PC-3 (cell line): ENCODE results near the gene DERA. TPM values are rescaled to one million over a fixed set of nuclear protein-coding genes. Genes with fewer than 3 reads are reported as not detected.

ENCODE experiments used
- ATAC-seq: fragments of 200-7000 bp; cut with Tn5 transposase; 2 replicates; pipeline ENCODE4 v1.9.1; 2020; ENCODE audit warnings: mild to moderate bottlenecking, moderate library complexity
- BruUV-seq: library from RNA; stranded (reverse); fragments of 400-500 nt; replicated peaks from 2 replicates; lab custom pipeline; 2021; lab: Mats Ljungman, UMichigan
- CTCF ChIA-PET: fragments of 300-600 bp; sonication (Branson Sonifier 250); formaldehyde crosslinking; loops from one replicate; lab custom pipeline; 2022; ENCODE audit warnings: antibody characterized with exemption; lab: Charles Lee
- POLR2A ChIA-PET: fragments of 300-600 bp; sonication (Branson Sonifier 250); formaldehyde crosslinking; loops from one replicate; lab custom pipeline; 2022; ENCODE audit warnings: antibody characterized with exemption; ENCODE audit not compliant: unreplicated experiment; lab: Charles Lee
- DNase-seq: peaks from one replicate; pipeline ENCODE4 v3.0.0-alpha.2; 2015
- H2AFZ ChIP-seq: fragments of 300-600 bp; sonication (generic); 2 replicates; pipeline ENCODE4 v1.6.0; 2016; ENCODE audit warnings: antibody characterized with exemption, low read length
- H3F3A ChIP-seq: fragments of 300-600 bp; sonication (generic); one replicate; pipeline ENCODE4 v1.6.0; 2017; ENCODE audit warnings: antibody characterized with exemption, low read length, control low read depth, mild to moderate bottlenecking; ENCODE audit not compliant: unreplicated experiment
- H3K27ac ChIP-seq: fragments of 300-600 bp; sonication (generic); 2 replicates; pipeline ENCODE4 v1.5.1; 2016; ENCODE audit warnings: mild to moderate bottlenecking, low read length
- H3K27me3 ChIP-seq: fragments of 300-600 bp; sonication (generic); 2 replicates; pipeline ENCODE4 v1.6.1; 2016; ENCODE audit warnings: low read length, mixed read lengths
- H3K36me3 ChIP-seq: fragments of 300-600 bp; sonication (generic); 2 replicates; pipeline ENCODE4 v1.6.1; 2016; ENCODE audit warnings: low read depth, mixed run types, low read length, mixed read lengths
- H3K4me1 ChIP-seq: fragments of 300-600 bp; sonication (generic); 2 replicates; pipeline ENCODE4 v1.5.1; 2016; ENCODE audit warnings: low read length; ENCODE audit not compliant: insufficient read depth
- H3K4me2 ChIP-seq: fragments of 300-600 bp; sonication (generic); 2 replicates; pipeline ENCODE4 v1.6.0; 2016; ENCODE audit warnings: low read length
- H3K4me3 ChIP-seq: fragments of 300-600 bp; sonication (generic); 2 replicates; pipeline ENCODE4 v1.5.1; 2016; ENCODE audit warnings: mild to moderate bottlenecking, low read length, mixed read lengths
- H3K79me2 ChIP-seq: fragments of 300-600 bp; sonication (generic); 2 replicates; pipeline ENCODE4 v1.6.1; 2017; ENCODE audit warnings: low read length, mixed read lengths
- H3K9ac ChIP-seq: fragments of 300-600 bp; sonication (generic); 2 replicates; pipeline ENCODE4 v1.6.0; 2016; ENCODE audit warnings: mild to moderate bottlenecking, low read length
- H3K9me2 ChIP-seq: fragments of 300-600 bp; sonication (generic); replicated peaks from 2 replicates; pipeline ENCODE4 v1.6.1; 2016; ENCODE audit warnings: mixed run types, low read length, mixed read lengths
- H3K9me3 ChIP-seq: fragments of 300-600 bp; sonication (generic); 2 replicates; pipeline ENCODE4 v1.6.1; 2016; ENCODE audit warnings: low read length, mixed read lengths
- H4K20me1 ChIP-seq: fragments of 300-600 bp; sonication (generic); 2 replicates; pipeline ENCODE4 v1.6.1; 2016; ENCODE audit warnings: low read length, mixed read lengths
- EZH2 ChIP-seq: fragments of 300-600 bp; sonication (generic); IDR thresholded peaks from one replicate; pipeline ENCODE4 v1.6.1; 2017; ENCODE audit warnings: antibody characterized with exemption, mild to moderate bottlenecking, low read length; ENCODE audit not compliant: unreplicated experiment
- EZH2phosphoT487 ChIP-seq: fragments of 300-600 bp; sonication (generic); IDR thresholded peaks from 2 replicates; pipeline ENCODE4 v1.6.1; 2018; ENCODE audit warnings: mild to moderate bottlenecking, antibody characterized with exemption, low read length, borderline replicate concordance
- intact Hi-C: fragments of 100-400 bp; cut with micrococcal nuclease; formaldehyde crosslinking; loops from 2 replicates; pipeline ENCODE4 v1.9.0; 2023
- total RNA-seq: library from RNA; depleted of rRNA; stranded (reverse); fragments of >200 nt; gene quantifications from 2 replicates; pipeline ENCODE4 v1.2.3, GENCODE V29; 2014
- TF ChIP-seq, protein P1 (sequence below): fragments of 300-600 bp; sonication (generic); conservative IDR thresholded peaks from 2 replicates; pipeline ENCODE4 v1.5.1; 2017; ENCODE audit warnings: antibody characterized with exemption, low read depth, mild to moderate bottlenecking, low read length

DERA gene
- total RNA-seq, 1 experiment from 2014 or later, result 49.4 TPM

DNA sequence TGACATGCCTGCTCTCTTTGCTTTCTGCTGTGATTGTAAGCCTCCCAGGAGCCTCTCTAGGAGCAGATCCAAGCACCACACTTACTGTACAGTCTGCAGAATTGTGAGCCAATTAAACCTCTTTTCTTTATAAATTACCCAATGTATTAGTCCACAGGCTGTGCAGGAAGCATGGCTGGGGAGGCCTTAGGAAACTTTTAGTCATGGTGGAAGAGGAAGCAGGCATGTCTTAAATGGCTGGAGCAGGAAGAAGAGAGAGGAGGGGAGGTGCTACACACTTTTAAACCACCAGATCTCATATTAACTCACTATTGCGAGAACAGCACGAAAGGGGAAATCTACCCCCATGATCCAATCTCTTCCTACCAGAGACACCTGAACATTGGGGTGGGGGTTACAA is 108.9 kb downstream of the DERA start:
- Histone ChIP-seq H3K4me1 (no peaks in the 10 kb centered on the region), H3K27me3 (no peaks in the 10 kb centered on the region), H3K4me2 (no peak overlapping the region), H3F3A (no peaks in the 10 kb centered on the region), H3K9me2 (no peaks in the 10 kb centered on the region), H3K27ac (no peak overlapping the region), H4K20me1 (no peaks in the 10 kb centered on the region), H3K36me3 (no peaks in the 10 kb centered on the region), H3K4me3 (no peak overlapping the region), H3K9me3 (no peaks in the 10 kb centered on the region), H3K79me2 (no peaks in the 10 kb centered on the region), H3K9ac (no peak overlapping the region), H2AFZ (no peak overlapping the region)
- ChIA-PET POLR2A (no interaction called here), CTCF (no interaction called here)
- TF ChIP-seq EZH2phosphoT487, result no peak
- no peak for TF ChIP-seq EZH2
- TF ChIP-seq, protein P1, sequence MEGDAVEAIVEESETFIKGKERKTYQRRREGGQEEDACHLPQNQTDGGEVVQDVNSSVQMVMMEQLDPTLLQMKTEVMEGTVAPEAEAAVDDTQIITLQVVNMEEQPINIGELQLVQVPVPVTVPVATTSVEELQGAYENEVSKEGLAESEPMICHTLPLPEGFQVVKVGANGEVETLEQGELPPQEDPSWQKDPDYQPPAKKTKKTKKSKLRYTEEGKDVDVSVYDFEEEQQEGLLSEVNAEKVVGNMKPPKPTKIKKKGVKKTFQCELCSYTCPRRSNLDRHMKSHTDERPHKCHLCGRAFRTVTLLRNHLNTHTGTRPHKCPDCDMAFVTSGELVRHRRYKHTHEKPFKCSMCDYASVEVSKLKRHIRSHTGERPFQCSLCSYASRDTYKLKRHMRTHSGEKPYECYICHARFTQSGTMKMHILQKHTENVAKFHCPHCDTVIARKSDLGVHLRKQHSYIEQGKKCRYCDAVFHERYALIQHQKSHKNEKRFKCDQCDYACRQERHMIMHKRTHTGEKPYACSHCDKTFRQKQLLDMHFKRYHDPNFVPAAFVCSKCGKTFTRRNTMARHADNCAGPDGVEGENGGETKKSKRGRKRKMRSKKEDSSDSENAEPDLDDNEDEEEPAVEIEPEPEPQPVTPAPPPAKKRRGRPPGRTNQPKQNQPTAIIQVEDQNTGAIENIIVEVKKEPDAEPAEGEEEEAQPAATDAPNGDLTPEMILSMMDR, result no peak
- intact Hi-C loops, result no loop called here
- DNase-seq (no peak), ATAC-seq (no peak)
- BruUV-seq, result no TSS peak

DNA sequence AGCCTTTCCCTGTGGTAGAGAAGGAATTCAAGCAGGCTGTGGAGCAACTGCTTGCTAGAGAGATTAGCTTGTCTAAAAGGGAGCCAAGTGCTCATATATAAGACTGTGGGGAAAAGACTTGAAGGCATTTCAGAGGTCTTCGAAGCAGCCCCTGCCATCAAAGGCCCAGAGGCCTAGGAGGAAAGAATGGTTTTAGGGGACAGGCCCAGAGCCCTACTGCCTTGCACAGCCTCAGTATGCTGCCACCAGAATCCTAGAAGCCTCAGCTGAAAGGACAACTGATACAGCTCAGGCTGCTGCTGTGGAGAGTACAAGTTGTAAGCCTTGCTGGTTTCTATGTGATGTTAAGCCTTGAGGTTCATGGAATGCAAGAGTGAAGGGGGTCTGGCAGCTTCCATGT is 109.9 kb downstream of the DERA start:
- CTCF ChIA-PET, result no interaction called here
- Histone ChIP-seq H3K27me3 (no peaks in the 10 kb centered on the region), H3F3A (no peaks in the 10 kb centered on the region), H4K20me1 (no peaks in the 10 kb centered on the region), H3K36me3 (no peaks in the 10 kb centered on the region), H3K4me2 (no peak overlapping the region), H3K9me2 (no peaks in the 10 kb centered on the region), H3K9ac (no peak overlapping the region), H3K4me1 (no peaks in the 10 kb centered on the region), H3K9me3 (no peaks in the 10 kb centered on the region), H3K27ac (no peak overlapping the region), H3K79me2 (no peaks in the 10 kb centered on the region), H3K4me3 (no peak overlapping the region), H2AFZ (no peak overlapping the region)
- POLR2A ChIA-PET, result no interaction called here
- TF ChIP-seq, protein P1, result no peak
- TF ChIP-seq EZH2 (no peak), EZH2phosphoT487 (no peak)
- intact Hi-C loops, result no loop called here
- no peak for ATAC-seq
- BruUV-seq, result no TSS peak
- DNase-seq, result no peak

DNA sequence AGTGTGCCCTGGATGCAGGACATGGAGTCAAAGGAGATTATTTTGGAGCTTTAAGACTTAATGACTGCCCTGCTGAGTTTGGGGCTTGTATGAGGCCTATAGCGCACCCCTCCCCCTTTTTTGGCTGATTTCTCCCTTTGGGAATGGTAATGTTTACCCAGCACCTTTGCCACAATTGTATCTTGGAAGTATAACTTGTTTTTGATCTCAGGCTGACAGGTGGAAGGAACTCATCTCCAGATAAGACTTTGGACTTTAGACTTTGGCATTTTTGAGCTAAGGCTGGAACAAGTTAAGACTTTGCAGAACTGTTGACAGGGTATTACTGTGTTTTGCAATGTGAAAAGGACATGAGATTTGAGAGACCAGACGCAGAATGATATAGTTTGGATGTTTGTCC is 110.5 kb downstream of the DERA start:
- Histone ChIP-seq H3K4me3 (no peak overlapping the region), H3K79me2 (no peaks in the 10 kb centered on the region), H2AFZ (no peak overlapping the region), H4K20me1 (no peaks in the 10 kb centered on the region), H3K9me2 (no peaks in the 10 kb centered on the region), H3F3A (no peaks in the 10 kb centered on the region), H3K27me3 (no peaks in the 10 kb centered on the region), H3K4me2 (no peak overlapping the region), H3K9ac (no peak overlapping the region), H3K4me1 (no peaks in the 10 kb centered on the region), H3K36me3 (no peaks in the 10 kb centered on the region), H3K27ac (no peak overlapping the region), H3K9me3 (no peaks in the 10 kb centered on the region)
- no peak for ATAC-seq
- BruUV-seq, result no TSS peak
- TF ChIP-seq EZH2, result no peak
- TF ChIP-seq, protein P1, result no peak
- no peak for TF ChIP-seq EZH2phosphoT487
- POLR2A ChIA-PET, result interaction anchor here (0.6 kb wide), 1 partner anchor 11 kb away, joined by 8 read pairs; no protein-coding TSS in a partner anchor
- CTCF ChIA-PET, result no interaction called here
- intact Hi-C loops, result no loop called here
- DNase-seq, result no peak
